Upper lobe of right lung (tissue), 1 donor: ENCODE data around the gene TPT1. TPM values are rescaled to one million over a fixed set of nuclear protein-coding genes. Genes with fewer than 3 reads are reported as not detected.
"Not testable (repeated sequence)": the region's sequence is repeated elsewhere in the genome, so short reads cannot be mapped to it uniquely, and the experiment has no call there.

ENCODE experiments used
- ATAC-seq: fragments of 200-7000 bp; cut with Tn5 transposase; one replicate; pipeline ENCODE4 v1.9.1; 2020; ENCODE audit warnings: mild to moderate bottlenecking, moderate library complexity
- DNase-seq: peaks from one replicate; pipeline ENCODE4 v3.0.0-alpha.2; 2020
- H3K27ac ChIP-seq: fragments of 200-600 bp; one replicate; pipeline ENCODE4 v1.8.0; 2022
- H3K27me3 ChIP-seq: fragments of 200-600 bp; one replicate; pipeline ENCODE4 v1.8.0; 2022; ENCODE audit warnings: mild to moderate bottlenecking
- H3K36me3 ChIP-seq: fragments of 200-600 bp; one replicate; pipeline ENCODE4 v1.8.0; 2022
- H3K4me1 ChIP-seq: fragments of 200-600 bp; one replicate; pipeline ENCODE4 v1.8.0; 2022
- H3K4me3 ChIP-seq: fragments of 200-600 bp; one replicate; pipeline ENCODE4 v1.8.0; 2022; ENCODE audit warnings: mild to moderate bottlenecking
- H3K9me3 ChIP-seq: fragments of 200-600 bp; one replicate; pipeline ENCODE4 v1.8.0; 2022
- CTCF ChIP-seq: fragments of 200-600 bp; IDR thresholded peaks from one replicate; pipeline ENCODE4 v1.8.0; 2022; ENCODE audit warnings: antibody characterized with exemption
- intact Hi-C: fragments of 100-400 bp; cut with DNase I; formaldehyde crosslinking; loops from one replicate; pipeline ENCODE4 v1.11.0; 2022
- total RNA-seq: library from RNA; stranded (reverse); fragmentation: NEBNext Ultra II Directional; extraction: Animal tissue kit (Norgen Biotek cat#: 25700); gene quantifications from one replicate; pipeline ENCODE4 v1.2.1, GENCODE V29; 2021
- donor health status: DM: no; HTN: yes; CAD: no; lungs with severe emphysema.

The TPT1 gene
- total RNA-seq, 1 donor from 2014 or later, result 4,924 TPM

- Histone ChIP-seq H3K36me3 (no peaks in the 10 kb centered on the region), H3K4me3 (no peak overlapping the region), H3K9me3 (no peaks in the 10 kb centered on the region), H3K27me3 (no peaks in the 10 kb centered on the region), H3K4me1 (no peaks in the 10 kb centered on the region), H3K27ac (no peak overlapping the region)
- no peak for TF ChIP-seq CTCF
- ATAC-seq (no peak), DNase-seq (no peak)
- intact Hi-C loops, result no loop called here
Measured at GRCh38 chr13:45300190-45300985, 40.6 kb downstream of the TPT1 start.

GRCh38 chr13:45299194-45299593 lies 41.8 kb downstream of the TPT1 start:
- TF ChIP-seq CTCF, result no peak
- Histone ChIP-seq H3K4me1 (no peaks in the 10 kb centered on the region), H3K36me3 (no peaks in the 10 kb centered on the region), H3K9me3 (no peaks in the 10 kb centered on the region), H3K4me3 (no peak overlapping the region), H3K27me3 (no peaks in the 10 kb centered on the region), H3K27ac (no peak overlapping the region)
- DNase-seq (no peak), ATAC-seq (no peak)
- intact Hi-C loops, result no loop called here

- ATAC-seq, H3K9me3 ChIP-seq, intact Hi-C loops, H3K27ac ChIP-seq, H3K4me1 ChIP-seq, H3K4me3 ChIP-seq, DNase-seq, H3K27me3 ChIP-seq, H3K36me3 ChIP-seq: not testable (repeated sequence)
Measured at GRCh38 chr13:45298550-45298949, 42.4 kb downstream of the TPT1 start.

GRCh38 chr13:45298206-45298505 lies 42.8 kb downstream of the TPT1 start:
- no peak overlapping the region for H3K4me3 ChIP-seq
- no peaks in the 10 kb centered on the region for H3K27me3 ChIP-seq
- no peaks in the 10 kb centered on the region for H3K9me3 ChIP-seq
- intact Hi-C loops, result no loop called here
- no peaks in the 10 kb centered on the region for H3K4me1 ChIP-seq
- no peak for TF ChIP-seq CTCF
- DNase-seq (no peak), ATAC-seq (no peak)
- H3K36me3 ChIP-seq, result no peaks in the 10 kb centered on the region
- H3K27ac ChIP-seq, result no peak overlapping the region

- ATAC-seq (no peak), DNase-seq (no peak)
- Histone ChIP-seq H3K36me3 (no peaks in the 10 kb centered on the region), H3K4me1 (no peaks in the 10 kb centered on the region), H3K27me3 (no peaks in the 10 kb centered on the region), H3K27ac (no peak overlapping the region), H3K4me3 (no peak overlapping the region), H3K9me3 (no peaks in the 10 kb centered on the region)
- intact Hi-C loops, result no loop called here
- TF ChIP-seq CTCF, result no peak
Measured at GRCh38 chr13:45297456-45298205, 43.4 kb downstream of the TPT1 start.

GRCh38 chr13:45296259-45296658 lies 44.7 kb downstream of the TPT1 start:
- H3K9me3 ChIP-seq, result no peaks in the 10 kb centered on the region
- TF ChIP-seq CTCF, result no peak
- no peaks in the 10 kb centered on the region for H3K4me1 ChIP-seq
- H3K4me3 ChIP-seq, result no peak overlapping the region
- intact Hi-C loops, result no loop called here
- H3K27me3 ChIP-seq, result no peaks in the 10 kb centered on the region
- DNase-seq (no peak), ATAC-seq (no peak)
- H3K27ac ChIP-seq, result no peak overlapping the region
- no peaks in the 10 kb centered on the region for H3K36me3 ChIP-seq
